Lower leg skin (tissue), 4 donors: ENCODE results near the gene STAT6. TPM values are rescaled to one million over a fixed set of nuclear protein-coding genes. Genes with fewer than 3 reads are reported as not detected.
A peak's percentile ranks its signal among the peaks of the same experiment; 100 is the strongest.

Experiments used
- DNase-seq, 2 donors: peaks; one replicate each; pipeline ENCODE4 v3.0.0-alpha.2; 2019; ENCODE audit warnings: low spot score in 2 of 2
- H3K4me3 ChIP-seq: fragments of 200-600 bp; sonication (generic); 2 replicates; pipeline ENCODE4 v1.5.1; 2017; ENCODE audit warnings: mild to moderate bottlenecking, low read depth; ENCODE audit not compliant: poor library complexity, severe bottlenecking
- POLR2A ChIP-seq, 2 donors: fragments of 450-650 bp; IDR thresholded peaks; one replicate each; pipeline ENCODE4 v1.6.1; 2016 to 2017; ENCODE audit warnings: antibody characterized with exemption in 2 of 2, mild to moderate bottlenecking in 1 of 2, moderate library complexity in 1 of 2
- WGBS, 2 donors: methylation state at CpG; one replicate each; pipeline ENCODE4 v1.1.5; 2018; 5-methylcytosine and 5-hydroxymethylcytosine counted together
- intact Hi-C: fragments of 100-400 bp; cut with DNase I; formaldehyde crosslinking; loops from one replicate; pipeline ENCODE4 v1.15.0; 2023; ENCODE audit warnings: low total_unique reads
- total RNA-seq, 4 donors: library from RNA; depleted of rRNA; stranded (reverse); fragments of >200 nt; gene quantifications; one replicate each; pipeline ENCODE4 v1.1.0, GENCODE V29; 2016
- TF ChIP-seq, protein P1 (sequence below), 3 donors: fragments of 450-650 bp; IDR thresholded peaks; one replicate each; pipeline ENCODE4 v1.5.1; 2016; ENCODE audit warnings: antibody characterized with exemption in 3 of 3, mild to moderate bottlenecking in 3 of 3, moderate library complexity in 2 of 3

Gene STAT6
- total RNA-seq, 4 donors from 2014 or later: 105 to 210 (median 129) TPM

DNA sequence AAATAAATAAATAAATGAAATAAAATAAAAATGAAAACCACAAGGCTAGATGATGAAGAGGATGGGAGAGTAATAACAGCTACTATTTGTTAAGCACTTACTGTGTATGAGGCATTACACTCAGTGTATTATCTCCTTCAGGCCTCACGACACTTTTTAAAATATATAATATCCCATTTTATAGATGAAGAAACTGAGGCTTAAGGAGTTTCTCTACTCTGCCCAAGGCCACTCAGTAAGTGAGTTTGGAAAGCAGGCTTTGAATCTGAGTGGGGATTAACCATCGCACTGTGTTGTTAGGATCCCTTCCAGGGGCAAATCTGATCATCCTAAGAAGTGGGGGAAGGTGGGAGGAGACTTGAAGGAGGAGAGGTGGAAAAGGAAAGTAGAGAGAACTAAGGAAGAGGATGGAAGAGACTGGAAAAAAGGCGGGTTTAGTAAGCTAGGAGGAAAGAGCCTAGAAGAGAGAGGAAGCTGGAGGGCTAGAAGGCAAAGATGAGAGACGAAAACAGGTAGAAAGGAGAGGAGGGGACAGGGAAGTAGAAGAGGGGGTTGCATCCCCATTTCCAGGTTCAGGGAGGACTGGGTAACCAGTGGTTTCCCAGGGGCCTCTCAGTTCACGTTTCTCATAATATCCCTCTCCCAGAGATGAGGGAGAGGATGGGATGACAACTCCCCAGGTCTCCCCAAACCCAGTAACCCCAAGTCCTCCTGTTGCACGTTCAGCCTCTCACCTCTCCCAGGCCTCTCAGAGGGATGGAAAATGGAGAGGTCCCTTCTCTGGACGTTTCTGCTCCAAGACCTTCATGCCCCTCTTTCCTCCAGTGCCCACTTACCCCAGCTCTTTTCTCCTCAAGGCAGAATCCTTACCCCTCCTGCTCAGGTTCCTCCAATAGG, 1.7 kb downstream of the STAT6 start:
- no peak for DNase-seq
- TF ChIP-seq POLR2A (IDR thresholded peaks at IDR 0.05): no peak
- TF ChIP-seq, protein P1, sequence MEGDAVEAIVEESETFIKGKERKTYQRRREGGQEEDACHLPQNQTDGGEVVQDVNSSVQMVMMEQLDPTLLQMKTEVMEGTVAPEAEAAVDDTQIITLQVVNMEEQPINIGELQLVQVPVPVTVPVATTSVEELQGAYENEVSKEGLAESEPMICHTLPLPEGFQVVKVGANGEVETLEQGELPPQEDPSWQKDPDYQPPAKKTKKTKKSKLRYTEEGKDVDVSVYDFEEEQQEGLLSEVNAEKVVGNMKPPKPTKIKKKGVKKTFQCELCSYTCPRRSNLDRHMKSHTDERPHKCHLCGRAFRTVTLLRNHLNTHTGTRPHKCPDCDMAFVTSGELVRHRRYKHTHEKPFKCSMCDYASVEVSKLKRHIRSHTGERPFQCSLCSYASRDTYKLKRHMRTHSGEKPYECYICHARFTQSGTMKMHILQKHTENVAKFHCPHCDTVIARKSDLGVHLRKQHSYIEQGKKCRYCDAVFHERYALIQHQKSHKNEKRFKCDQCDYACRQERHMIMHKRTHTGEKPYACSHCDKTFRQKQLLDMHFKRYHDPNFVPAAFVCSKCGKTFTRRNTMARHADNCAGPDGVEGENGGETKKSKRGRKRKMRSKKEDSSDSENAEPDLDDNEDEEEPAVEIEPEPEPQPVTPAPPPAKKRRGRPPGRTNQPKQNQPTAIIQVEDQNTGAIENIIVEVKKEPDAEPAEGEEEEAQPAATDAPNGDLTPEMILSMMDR (IDR thresholded peaks at IDR 0.05): no peak
- intact Hi-C loops: loop anchor here (5.0 kb wide), 1 partner anchor 42 kb away; no protein-coding TSS in a partner anchor
- 41 to 45% methylated on average over 7 of the region's 7 CpGs for WGBS, 2 donors
- peak overlapping the region; percentile 64 for H3K4me3 ChIP-seq

GRCh38 chr12:57107456-57108155, 3.6 kb downstream of the STAT6 start:
- H3K4me3 ChIP-seq: no peak overlapping the region
- DNase-seq: no peak
- WGBS, 2 donors: 50 to 64% methylated on average over 7 of the region's 7 CpGs
- intact Hi-C loops: no loop called here
- TF ChIP-seq, protein P1 (IDR thresholded peaks at IDR 0.05): no peak
- TF ChIP-seq POLR2A (IDR thresholded peaks at IDR 0.05): no peak

- TF ChIP-seq, protein P1 (IDR thresholded peaks at IDR 0.05): no peak
- no peak for TF ChIP-seq POLR2A (IDR thresholded peaks at IDR 0.05)
- intact Hi-C loops: no loop called here
- no peak for DNase-seq
- no peak overlapping the region for H3K4me3 ChIP-seq
- 69 to 72% methylated on average over 9 of the region's 9 CpGs for WGBS, 2 donors
These were observed 5.0 kb downstream of the STAT6 start for GRCh38 chr12:57106021-57106708.

GRCh38 chr12:57105011-57105753, 6.0 kb downstream of the STAT6 start:
- no peak overlapping the region for H3K4me3 ChIP-seq
- TF ChIP-seq POLR2A (IDR thresholded peaks at IDR 0.05): no peak
- TF ChIP-seq, protein P1 (IDR thresholded peaks at IDR 0.05): no peak
- intact Hi-C loops: no loop called here
- 90 to 93% methylated on average over 14 of the region's 14 CpGs for WGBS, 2 donors
- peak in 1 of 2 donors; percentile 84 for DNase-seq

DNA sequence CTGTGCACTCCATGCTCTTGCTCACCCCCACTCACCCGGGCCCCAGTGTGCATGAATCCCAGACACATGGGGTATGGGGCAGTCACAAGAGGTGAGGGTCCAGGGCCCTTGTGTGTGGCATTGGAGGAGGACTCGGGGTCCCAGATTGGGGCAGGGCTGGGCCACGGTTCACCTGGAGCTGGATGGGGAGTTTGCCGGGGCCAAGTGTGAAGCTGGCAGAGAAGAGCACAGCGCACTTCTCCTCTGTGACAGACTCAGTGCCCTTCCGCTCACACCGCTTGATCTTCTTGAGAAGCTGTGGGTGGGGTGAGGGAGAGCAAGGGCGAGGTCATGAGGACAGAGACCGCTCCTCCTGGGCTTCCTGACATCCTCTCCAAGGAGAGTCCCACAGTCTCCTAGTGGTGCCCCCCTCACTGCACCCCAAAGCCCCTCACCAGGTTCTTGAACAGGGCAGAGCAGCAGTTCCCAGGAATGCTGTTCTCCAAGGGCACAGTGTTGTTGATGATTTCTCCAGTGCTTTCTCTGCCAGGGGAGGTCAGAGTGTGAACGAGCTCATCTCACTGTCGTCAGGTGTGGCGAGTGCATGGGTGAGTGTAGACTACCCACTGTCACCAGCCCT, 6.8 kb downstream of the STAT6 start:
- TF ChIP-seq POLR2A (IDR thresholded peaks at IDR 0.05): no peak
- TF ChIP-seq, protein P1 (IDR thresholded peaks at IDR 0.05): no peak
- WGBS, 2 donors: 93 to 96% methylated on average over 12 of the region's 12 CpGs
- intact Hi-C loops: no loop called here
- no peak overlapping the region for H3K4me3 ChIP-seq
- DNase-seq: peak in 1 of 2 donors; percentile 84
